Osteocyte (in vitro differentiated cells): ENCODE results near the gene ST3GAL3. TPM values are rescaled to one million over a fixed set of nuclear protein-coding genes. Genes with fewer than 3 reads are reported as not detected.

Experiments
- DNase-seq: peaks from one replicate; pipeline ENCODE4 v3.0.0; 2021; ENCODE audit warnings: mixed read lengths; ENCODE audit not compliant: unreplicated experiment; ENCODE audit errors: extremely low spot score
- H3K27ac Mint-ChIP-seq: one replicate; pipeline ENCODE4 v1.8.0; 2021; ENCODE audit warnings: mild to moderate bottlenecking, mixed read lengths; ENCODE audit not compliant: unreplicated experiment
- H3K27me3 Mint-ChIP-seq: one replicate; pipeline ENCODE4 v1.8.0; 2021; ENCODE audit warnings: mixed read lengths; ENCODE audit not compliant: unreplicated experiment
- H3K36me3 Mint-ChIP-seq: one replicate; pipeline ENCODE4 v1.8.0; 2021; ENCODE audit warnings: mixed read lengths; ENCODE audit not compliant: unreplicated experiment
- H3K4me1 Mint-ChIP-seq: one replicate; pipeline ENCODE4 v1.8.0; 2021; ENCODE audit warnings: mixed read lengths; ENCODE audit not compliant: unreplicated experiment
- H3K4me3 Mint-ChIP-seq: one replicate; pipeline ENCODE4 v1.8.0; 2021; ENCODE audit warnings: mild to moderate bottlenecking, moderate library complexity, mixed read lengths; ENCODE audit not compliant: unreplicated experiment
- H3K9me3 Mint-ChIP-seq: one replicate; pipeline ENCODE4 v1.8.0; 2021; ENCODE audit warnings: mixed read lengths; ENCODE audit not compliant: unreplicated experiment
- total RNA-seq: library from RNA; stranded (reverse); gene quantifications from 2 replicates; pipeline ENCODE4 v1.2.1, GENCODE V29; 2021
- TF ChIP-seq, protein P1 (sequence below): fragments of 200-600 bp; sonication (generic); IDR thresholded peaks from 2 replicates; pipeline ENCODE4 v1.5.0; 2021; ENCODE audit warnings: antibody characterized with exemption, mild to moderate bottlenecking, moderate library complexity

ST3GAL3 gene
- total RNA-seq, 1 donor from 2014 or later = 26.4 TPM

GRCh38 chr1:43970502-43970901, 263.2 kb downstream of the ST3GAL3 start:
- H3K27ac Mint-ChIP-seq = peak overlapping the region; percentile 58
- no peaks in the 10 kb centered on the region for H3K27me3 Mint-ChIP-seq
- peak overlapping the region; percentile 93 for H3K4me3 Mint-ChIP-seq
- H3K4me1 Mint-ChIP-seq = peaks cover 23% of the 10 kb centered on the region
- no peak for DNase-seq
- H3K9me3 Mint-ChIP-seq = peaks cover 8% of the 10 kb centered on the region
- TF ChIP-seq, protein P1, sequence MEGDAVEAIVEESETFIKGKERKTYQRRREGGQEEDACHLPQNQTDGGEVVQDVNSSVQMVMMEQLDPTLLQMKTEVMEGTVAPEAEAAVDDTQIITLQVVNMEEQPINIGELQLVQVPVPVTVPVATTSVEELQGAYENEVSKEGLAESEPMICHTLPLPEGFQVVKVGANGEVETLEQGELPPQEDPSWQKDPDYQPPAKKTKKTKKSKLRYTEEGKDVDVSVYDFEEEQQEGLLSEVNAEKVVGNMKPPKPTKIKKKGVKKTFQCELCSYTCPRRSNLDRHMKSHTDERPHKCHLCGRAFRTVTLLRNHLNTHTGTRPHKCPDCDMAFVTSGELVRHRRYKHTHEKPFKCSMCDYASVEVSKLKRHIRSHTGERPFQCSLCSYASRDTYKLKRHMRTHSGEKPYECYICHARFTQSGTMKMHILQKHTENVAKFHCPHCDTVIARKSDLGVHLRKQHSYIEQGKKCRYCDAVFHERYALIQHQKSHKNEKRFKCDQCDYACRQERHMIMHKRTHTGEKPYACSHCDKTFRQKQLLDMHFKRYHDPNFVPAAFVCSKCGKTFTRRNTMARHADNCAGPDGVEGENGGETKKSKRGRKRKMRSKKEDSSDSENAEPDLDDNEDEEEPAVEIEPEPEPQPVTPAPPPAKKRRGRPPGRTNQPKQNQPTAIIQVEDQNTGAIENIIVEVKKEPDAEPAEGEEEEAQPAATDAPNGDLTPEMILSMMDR = no peak
- peaks cover 21% of the 10 kb centered on the region for H3K36me3 Mint-ChIP-seq

DNA sequence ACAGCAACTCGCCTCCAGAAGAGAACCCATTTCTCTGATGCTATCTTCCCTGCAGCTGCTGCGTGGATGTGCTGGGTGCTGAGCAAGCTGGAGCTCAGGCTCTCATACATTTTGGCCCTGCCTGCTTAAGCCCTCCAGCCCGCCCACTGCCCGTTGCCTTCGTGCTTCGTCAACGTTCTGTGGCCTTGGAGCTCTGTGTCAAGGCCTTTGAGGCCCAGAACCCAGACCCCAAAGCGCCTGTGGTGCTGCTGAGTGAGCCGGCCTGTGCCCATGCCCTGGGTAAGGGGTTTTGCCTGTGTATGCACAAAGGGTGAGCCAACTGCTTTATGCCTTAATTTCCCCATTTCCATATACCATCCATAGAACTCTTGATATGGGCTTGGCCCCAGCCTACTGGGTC, 263.6 kb downstream of the ST3GAL3 start:
- no peak overlapping the region for H3K27ac Mint-ChIP-seq

DNA sequence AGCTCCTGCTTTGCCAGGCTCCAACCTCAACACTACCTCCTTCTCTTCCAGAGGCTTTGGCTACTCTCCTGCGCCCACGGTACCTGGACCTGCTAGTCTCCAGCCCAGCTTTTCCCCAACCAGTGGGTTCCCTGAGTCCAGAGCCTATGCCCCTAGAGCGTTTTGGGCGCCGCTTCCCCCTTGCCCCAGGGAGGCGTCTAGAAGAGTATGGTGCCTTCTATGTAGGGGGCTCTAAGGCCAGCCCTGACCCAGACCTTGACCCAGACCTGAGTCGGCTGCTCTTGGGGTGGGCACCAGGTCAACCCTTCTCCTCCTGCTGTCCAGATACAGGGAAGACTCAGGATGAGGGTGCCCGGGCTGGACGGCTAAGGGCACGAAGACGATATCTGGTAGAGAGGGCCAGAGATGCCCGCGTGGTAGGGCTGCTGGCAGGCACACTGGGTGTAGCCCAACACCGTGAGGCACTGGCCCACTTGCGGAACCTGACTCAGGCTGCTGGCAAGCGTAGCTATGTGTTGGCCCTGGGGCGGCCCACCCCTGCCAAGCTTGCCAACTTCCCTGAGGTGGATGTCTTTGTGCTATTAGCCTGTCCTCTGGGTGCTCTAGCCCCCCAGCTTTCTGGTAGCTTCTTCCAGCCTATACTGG, 264.1 kb downstream of the ST3GAL3 start:
- DNase-seq = no peak
- Mint-ChIP-seq H3K4me1 (peaks cover 31% of the 10 kb centered on the region), H3K27ac (no peak overlapping the region), H3K27me3 (no peaks in the 10 kb centered on the region), H3K4me3 (peak overlapping the region; percentile 93), H3K36me3 (peaks cover 21% of the 10 kb centered on the region), H3K9me3 (peaks cover 8% of the 10 kb centered on the region)
- TF ChIP-seq, protein P1 = no peak

More for the DNA sequence above, 263.6 kb downstream of the ST3GAL3 start:
- Mint-ChIP-seq H3K9me3 (peaks cover 8% of the 10 kb centered on the region), H3K36me3 (peaks cover 21% of the 10 kb centered on the region), H3K4me1 (peaks cover 26% of the 10 kb centered on the region), H3K27me3 (no peaks in the 10 kb centered on the region), H3K4me3 (peak overlapping the region; percentile 93)
- DNase-seq = no peak
- TF ChIP-seq, protein P1 = no peak

DNA sequence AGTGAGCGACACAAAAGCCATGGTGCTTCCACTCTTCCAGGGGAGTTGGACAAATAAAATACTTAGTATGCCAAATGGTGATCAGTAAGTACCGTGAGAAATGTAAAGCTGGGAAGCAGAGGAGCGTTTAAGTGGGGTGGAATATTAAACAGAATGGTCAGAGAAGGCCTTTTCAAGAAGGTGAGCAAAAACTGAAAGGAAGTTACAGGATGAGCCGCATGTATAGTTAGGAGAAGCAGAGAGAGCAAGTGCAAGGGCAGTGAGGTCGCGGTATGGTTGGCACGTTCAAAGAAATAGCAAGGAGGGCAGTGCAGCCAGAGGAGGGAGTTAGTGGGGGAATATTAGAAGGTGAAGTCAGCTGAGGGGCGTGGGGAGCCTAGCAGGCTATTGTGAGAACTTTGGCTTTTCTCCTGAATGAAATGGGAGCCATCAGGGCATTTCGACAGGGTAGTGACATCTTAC, 266.7 kb downstream of the ST3GAL3 start:
- H3K4me1 Mint-ChIP-seq = peaks cover 53% of the 10 kb centered on the region
- H3K36me3 Mint-ChIP-seq = peaks cover 19% of the 10 kb centered on the region
- TF ChIP-seq, protein P1 = no peak
- peak overlapping the region; percentile 92 for H3K27ac Mint-ChIP-seq
- no peaks in the 10 kb centered on the region for H3K27me3 Mint-ChIP-seq
- H3K9me3 Mint-ChIP-seq = no peaks in the 10 kb centered on the region
- no peak for DNase-seq
- H3K4me3 Mint-ChIP-seq = peak overlapping the region; percentile 91

DNA sequence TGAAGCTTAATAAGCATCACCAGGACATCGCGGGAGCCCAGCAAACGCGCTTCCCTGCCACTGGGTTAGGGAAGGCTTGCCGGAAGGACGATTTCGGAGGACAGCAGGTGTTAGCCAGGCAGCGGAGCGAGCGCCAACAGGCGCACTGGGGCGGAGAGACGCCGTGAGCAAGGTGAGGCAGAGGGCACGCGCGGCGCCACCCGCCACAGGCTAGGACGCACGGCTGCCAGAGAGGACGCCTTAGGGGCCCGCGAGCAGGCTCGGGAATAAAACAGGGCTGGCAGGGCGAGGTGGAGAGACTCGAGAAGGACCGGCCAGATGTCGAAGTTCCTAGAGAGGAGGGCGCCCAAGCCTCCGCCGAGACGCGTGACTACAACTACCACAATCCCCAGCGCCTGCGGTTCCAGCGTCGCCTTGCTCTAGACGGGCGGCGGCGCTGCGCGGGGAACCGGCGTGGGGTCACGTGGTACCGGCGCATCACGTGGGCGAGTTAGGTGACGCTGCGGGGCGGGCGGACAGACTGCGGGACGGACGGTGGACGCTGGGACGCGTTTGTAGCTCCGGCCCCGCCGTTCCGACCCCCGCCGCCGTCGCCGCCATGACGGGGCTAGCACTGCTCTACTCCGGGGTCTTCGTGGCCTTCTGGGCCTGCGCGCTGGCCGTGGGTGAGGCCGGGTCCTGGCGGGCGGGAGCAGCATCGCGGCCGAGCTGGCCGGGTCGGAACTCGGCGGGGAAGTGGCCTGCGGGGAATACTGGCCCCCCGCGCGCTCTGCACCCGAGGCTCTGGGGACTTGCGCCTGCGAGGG, 267.3 kb downstream of the ST3GAL3 start, which contains the start of gene ATP6V0B:
Gene ATP6V0B (plus strand): TSS at position 518 of the 806 bp plus-strand sequence. CDS start 81 bp downstream, at position 599.
- peak; percentile 96 for DNase-seq
- peaks cover 49% of the 10 kb centered on the region for H3K4me1 Mint-ChIP-seq
- peak within 1 kb of the TSS; percentile 91 for H3K4me3 Mint-ChIP-seq
- H3K27ac Mint-ChIP-seq = peak within 1 kb of the TSS; percentile 92
- peaks cover 19% of the 10 kb centered on the region for H3K36me3 Mint-ChIP-seq
- H3K9me3 Mint-ChIP-seq = no peaks in the 10 kb centered on the region
- TF ChIP-seq, protein P1 = no peak
- no peaks in the 10 kb centered on the region for H3K27me3 Mint-ChIP-seq
